GM12878 (cell line): ENCODE measurements around the gene CD164L2. TPM values are rescaled to one million over a fixed set of nuclear protein-coding genes. Genes with fewer than 3 reads are reported as not detected.

Experiments
- ATAC-seq: fragments of 200-7000 bp; cut with Tn5 transposase; 3 replicates; pipeline ENCODE4 v1.9.1; 2020; ENCODE audit warnings: mild to moderate bottlenecking, moderate library complexity
- BruUV-seq: library from RNA; stranded (reverse); fragments of 400-500 nt; replicated peaks from 2 replicates; lab custom pipeline; 2021; lab: Mats Ljungman, UMichigan
- CTCF ChIA-PET: fragments of 300-600 bp; sonication (Branson Sonifier 250); formaldehyde crosslinking; extraction: SDS; loops from one replicate; lab custom pipeline; 2021; ENCODE audit warnings: inconsistent platforms; lab: Yijun Ruan, JAX
- POLR2A ChIA-PET: fragments of 350-600 bp; formaldehyde crosslinking; extraction: SDS; loops from one replicate; lab custom pipeline; 2021; ENCODE audit warnings: inconsistent platforms; lab: Charles Lee
- RAD21 ChIA-PET: fragments of 300-600 bp; sonication (Branson Sonifier 250); formaldehyde crosslinking; loops from one replicate; lab custom pipeline; 2023; ENCODE audit warnings: antibody characterized with exemption; ENCODE audit not compliant: unreplicated experiment; lab: Charles Lee
- SMC1A ChIA-PET: fragments of 300-600 bp; sonication (Branson Sonifier 250); formaldehyde crosslinking; loops from one replicate; lab custom pipeline; 2023; ENCODE audit not compliant: unreplicated experiment, uncharacterized antibody; lab: Charles Lee
- DNase-seq: peaks from one replicate; pipeline ENCODE4 v3.0.0-alpha.2; 2011; ENCODE audit warnings: low read depth, low spot score
- FAIRE-seq: peaks from 3 replicates; lab custom pipeline; 2011; peaks lifted over from hg19 to GRCh38; lab: Jason Lieb, UNC
- H2AFZ ChIP-seq: 2 replicates; pipeline ENCODE4 v1.6.0; 2011; ENCODE audit warnings: low read depth, low read length, control low read depth; ENCODE audit not compliant: control insufficient read depth
- H3K27ac ChIP-seq: 2 replicates; pipeline ENCODE4 v1.5.1; 2011; ENCODE audit warnings: control low read depth; ENCODE audit not compliant: control insufficient read depth, insufficient read depth
- H3K27me3 ChIP-seq, 2 experiments: replicated peaks in 1 of 2; 2 replicates each; pipeline versions ENCODE4 v1.6.0 to v1.6.1; 2011; ENCODE audit warnings: low read length in 1 of 2; ENCODE audit not compliant: control insufficient read depth in 2 of 2, insufficient read depth in 2 of 2
- H3K36me3 ChIP-seq, 2 experiments: 2 replicates each; pipeline ENCODE4 v1.5.1; 2011; ENCODE audit warnings: low read length in 1 of 2; ENCODE audit not compliant: control insufficient read depth in 2 of 2, insufficient read depth in 2 of 2
- H3K4me1 ChIP-seq: 2 replicates; pipeline ENCODE4 v1.6.1; 2011; ENCODE audit warnings: mild to moderate bottlenecking, low read length, moderate library complexity, mixed read lengths; ENCODE audit not compliant: control insufficient read depth, insufficient read depth
- H3K4me2 ChIP-seq: 2 replicates; pipeline ENCODE4 v1.6.0; 2011; ENCODE audit warnings: control low read depth; ENCODE audit not compliant: control insufficient read depth, insufficient read depth
- H3K4me3 ChIP-seq: fragments of 200-600 bp; sonication (generic); 2 replicates; pipeline ENCODE4 v1.5.1; 2016
- H3K79me2 ChIP-seq: 2 replicates; pipeline ENCODE4 v1.6.0; 2011; ENCODE audit warnings: low read length; ENCODE audit not compliant: control insufficient read depth, insufficient read depth
- H3K9ac ChIP-seq: 2 replicates; pipeline ENCODE4 v1.8.0; 2011; ENCODE audit warnings: low read length, control low read depth, mixed read lengths; ENCODE audit not compliant: control insufficient read depth, insufficient read depth
- H3K9me3 ChIP-seq: replicated peaks from 3 replicates; pipeline ENCODE4 v1.5.1; 2011; ENCODE audit warnings: mild to moderate bottlenecking, low read length; ENCODE audit not compliant: control insufficient read depth, insufficient read depth
- H4K20me1 ChIP-seq: 2 replicates; pipeline ENCODE4 v1.6.0; 2011; ENCODE audit not compliant: control insufficient read depth, insufficient read depth
- ATF7 ChIP-seq: fragments of 450-650 bp; IDR thresholded peaks from 2 replicates; pipeline ENCODE4 v1.6.1; 2016; ENCODE audit warnings: low read depth, mild to moderate bottlenecking
- CBX3 ChIP-seq: fragments of 200-600 bp; sonication (generic); IDR thresholded peaks from 2 replicates; pipeline ENCODE4 v1.6.1; 2016; ENCODE audit warnings: low read depth, borderline replicate concordance
- ETV6 ChIP-seq, 2 experiments: fragments of 450-650 bp in 1 of 2; IDR thresholded peaks in 1 of 2; conservative IDR thresholded peaks in 1 of 2; 2 replicates each; pipeline ENCODE4 v1.6.1; 2014; ENCODE audit warnings: antibody characterized with exemption in 1 of 2, borderline replicate concordance in 1 of 2, low read depth in 1 of 2, mild to moderate bottlenecking in 1 of 2, moderate library complexity in 1 of 2
- EZH2 ChIP-seq: IDR thresholded peaks from 2 replicates; pipeline ENCODE4 v1.6.1; 2012; ENCODE audit warnings: low read depth, mild to moderate bottlenecking, control low read depth, inconsistent platforms, low read length, borderline replicate concordance; ENCODE audit not compliant: control insufficient read depth
- KAT2A ChIP-seq: conservative IDR thresholded peaks from 2 replicates; pipeline ENCODE4 v1.6.1; 2011; ENCODE audit warnings: low read depth, low read length; ENCODE audit not compliant: control insufficient read depth
- MTA2 ChIP-seq: fragments of 450-650 bp; IDR thresholded peaks from 2 replicates; pipeline ENCODE4 v1.6.1; 2016; ENCODE audit warnings: low read depth, mild to moderate bottlenecking, moderate library complexity
- MTA3 ChIP-seq: IDR thresholded peaks from 2 replicates; pipeline ENCODE4 v1.6.1; 2012; ENCODE audit warnings: low read length, inconsistent platforms, borderline replicate concordance
- MXI1 ChIP-seq: fragments of 150-350 bp; IDR thresholded peaks from 2 replicates; pipeline ENCODE4 v1.6.1; 2011; ENCODE audit warnings: low read depth, mild to moderate bottlenecking, inconsistent platforms, low read length, improper control_type of control experiment
- NBN ChIP-seq: fragments of 450-650 bp; IDR thresholded peaks from 2 replicates; pipeline ENCODE4 v1.6.1; 2016
- NFXL1 ChIP-seq: fragments of 450-650 bp; IDR thresholded peaks from 2 replicates; pipeline ENCODE4 v1.6.1; 2017; ENCODE audit warnings: antibody characterized with exemption, mild to moderate bottlenecking, borderline replicate concordance
- PAX8 ChIP-seq: fragments of 450-650 bp; IDR thresholded peaks from 2 replicates; pipeline ENCODE4 v1.6.1; 2017; ENCODE audit warnings: mild to moderate bottlenecking, moderate library complexity
- PML ChIP-seq: IDR thresholded peaks from 2 replicates; pipeline ENCODE4 v1.6.1; 2012; ENCODE audit warnings: low read length, inconsistent platforms
- RELB ChIP-seq: fragments of 450-650 bp; IDR thresholded peaks from 2 replicates; pipeline ENCODE4 v1.6.1; 2017; ENCODE audit warnings: low read depth, mild to moderate bottlenecking, moderate library complexity
- RUNX3 ChIP-seq: IDR thresholded peaks from 2 replicates; pipeline ENCODE4 v1.6.1; 2012; ENCODE audit warnings: low read length, inconsistent platforms
- SMAD1 ChIP-seq: fragments of 450-650 bp; IDR thresholded peaks from 2 replicates; pipeline ENCODE4 v1.6.1; 2018; ENCODE audit warnings: mild to moderate bottlenecking, low read depth; ENCODE audit not compliant: partially characterized antibody
- SPI1 ChIP-seq: IDR thresholded peaks from 2 replicates; pipeline ENCODE4 v1.6.1; 2011; ENCODE audit warnings: low read depth, mild to moderate bottlenecking, low read length, moderate library complexity, borderline replicate concordance; ENCODE audit not compliant: insufficient read depth
- TAF1 ChIP-seq: IDR thresholded peaks from 2 replicates; pipeline ENCODE4 v1.6.1; 2011; ENCODE audit warnings: mild to moderate bottlenecking, low read depth, low read length, borderline replicate concordance
- ZNF24 ChIP-seq: fragments of 450-650 bp; IDR thresholded peaks from 2 replicates; pipeline ENCODE4 v1.6.1; 2017; ENCODE audit warnings: antibody characterized with exemption, mild to moderate bottlenecking
- ZNF274 ChIP-seq: IDR thresholded peaks from one replicate; pipeline ENCODE4 v1.8.0; 2011; ENCODE audit not compliant: insufficient read length, insufficient read depth
- WGBS: methylation state at CpG from one replicate; pipeline ENCODE4 v1.1.6; 2016; ENCODE audit warnings: low lambda C conversion rate; ENCODE audit not compliant: insufficient replicate concordance, insufficient coverage; ENCODE audit errors: missing lambda C conversion rate; 5-methylcytosine and 5-hydroxymethylcytosine counted together
- in situ Hi-C: fragments of 300-500 bp; cut with MboI; formaldehyde crosslinking; loops from 9 replicates; pipeline ENCODE4 v1.14.3; 2018; ENCODE audit warnings: mixed read lengths
- intact Hi-C: fragments of 100-400 bp; cut with micrococcal nuclease; formaldehyde crosslinking; loops from one replicate; pipeline ENCODE4 v1.14.2; 2022; ENCODE audit not compliant: unreplicated experiment
- polyA plus RNA-seq, 11 experiments: library from polyadenylated mRNA; depleted of rRNA in 4 of 11; unstranded in 6 of 11; stranded (reverse) in 5 of 11; fragments of >200 nt; fragmentation: Nextera tagmentation in 4 of 11; fragmentation: Illumina TruSeq in 1 of 11; extraction: Ambion mirVana in 4 of 11; extraction: Trizol in 1 of 11; gene quantifications; 1 replicate in 1 of 11; 2 replicates in 10 of 11; pipeline versions ENCODE4 v1.2.1 to v1.2.3, GENCODE V29; 2011 to 2016; ENCODE audit warnings: inconsistent platforms in 2 of 11, missing spikeins in 2 of 11, low read depth in 1 of 11
- total RNA-seq, 4 experiments: library from RNA; depleted of rRNA in 3 of 4; stranded (reverse); fragments of >200 nt in 3 of 4; fragmentation: Illumina TruSeq in 1 of 4; extraction: Trizol in 1 of 4; gene quantifications; 2 replicates each; pipeline versions ENCODE4 v1.2.1 to v1.2.3, GENCODE V29; 2013 to 2021

CD164L2 gene
- total and polyA plus RNA-seq, 10 of the 15 experiments (the other 5 are each of a cell fraction or from before 2014, with no cell fraction given): not detected

- ChIA-PET RAD21 (interaction anchor here (1.6 kb wide), 1 partner anchor 197 kb away, joined by 5 read pairs; no protein-coding TSS in a partner anchor), CTCF (interaction anchor here (1.2 to 2.1 kb wide), 2 partner anchors 13 to 19 kb away, joined by 3 to 6 read pairs; no protein-coding TSS in a partner anchor), POLR2A (no interaction called here), SMC1A (interaction anchor here (0.6 to 22.2 kb wide), 3 partner anchors 35 to 198 kb away, joined by 3 to 470 read pairs (median 3); no protein-coding TSS in a partner anchor)
- H4K20me1 ChIP-seq: no peaks in the 10 kb centered on the region
- H3K79me2 ChIP-seq: no peaks in the 10 kb centered on the region
- H3K27ac ChIP-seq: no peak overlapping the region
- H3K36me3 ChIP-seq: peaks cover 34 to 41% of the 10 kb centered on the region in 2 experiments
- H3K9me3 ChIP-seq: no peaks in the 10 kb centered on the region
- H3K4me2 ChIP-seq: no peak overlapping the region
- no peak overlapping the region for H3K4me3 ChIP-seq
- no TSS peak for BruUV-seq
- H3K27me3 ChIP-seq: no peaks in the 10 kb centered on the region
- DNase-seq: no peak
- in situ Hi-C loops (no loop called here), intact Hi-C loops (no loop called here)
- H2AFZ ChIP-seq: no peak overlapping the region
- over 99% methylated on average over 10 of the region's 11 CpGs for WGBS
- H3K9ac ChIP-seq: no peak overlapping the region
- TF ChIP-seq PAX8 (no peak), CBX3 (no peak), ETV6 (conservative IDR thresholded peaks at IDR 0.05 in 1 of 2, IDR thresholded peaks at IDR 0.05 in 1 of 2; ENCODE audit: borderline replicate concordance in 1 of 2, low read depth in 1 of 2) (no peak), SPI1 (no peak), ATF7 (no peak), MTA3 (no peak)
- H3K4me1 ChIP-seq: peaks cover 5% of the 10 kb centered on the region; the same call in 1 of the 2 replicates
- no peak for ATAC-seq
- FAIRE-seq: no peak
These were observed 26.5 kb upstream of the CD164L2 start for GRCh38 chr1:27409669-27410068.

- Histone ChIP-seq H2AFZ (no peak overlapping the region), H3K27me3 (no peaks in the 10 kb centered on the region), H3K9ac (no peak overlapping the region), H3K4me1 (peaks cover 14% of the 10 kb centered on the region), H3K79me2 (no peaks in the 10 kb centered on the region), H4K20me1 (no peaks in the 10 kb centered on the region), H3K36me3 (peaks cover 25 to 27% of the 10 kb centered on the region in 2 experiments), H3K27ac (no peak overlapping the region), H3K4me3 (no peak overlapping the region), H3K9me3 (no peaks in the 10 kb centered on the region), H3K4me2 (no peak overlapping the region)
- in situ Hi-C loops: no loop called here
- ChIA-PET POLR2A (no interaction called here), RAD21 (no interaction called here), CTCF (no interaction called here), SMC1A (no interaction called here)
- ATAC-seq (no peak), FAIRE-seq (no peak), DNase-seq (no peak)
- intact Hi-C loops: no loop called here
- no TSS peak for BruUV-seq
- 90% methylated on average over 9 of the region's 9 CpGs for WGBS
- TF ChIP-seq PML (no peak), RUNX3 (no peak), KAT2A (no peak), MTA2 (no peak), EZH2 (no peak), NBN (no peak), RELB (no peak), NFXL1 (no peak), MXI1 (no peak), ZNF24 (no peak), ZNF274 (no peak), TAF1 (no peak), SMAD1 (no peak)
These were observed 25.0 kb upstream of the CD164L2 start for GRCh38 chr1:27408151-27408550.
